GM11168 (cell line): ENCODE data around the gene SERPINA5.
"Not testable (repeated sequence)": the region's sequence is repeated elsewhere in the genome, so short reads cannot be mapped to it uniquely, and the experiment has no call there.

Source experiments
- in situ Hi-C: fragments of 300-500 bp; cut with MboI; formaldehyde crosslinking; loops from one replicate; pipeline ENCODE4 v1.12.0; 2022; ENCODE audit warnings: low sequenced_read_pairs; ENCODE audit not compliant: unreplicated experiment

The SERPINA5 gene

DNA sequence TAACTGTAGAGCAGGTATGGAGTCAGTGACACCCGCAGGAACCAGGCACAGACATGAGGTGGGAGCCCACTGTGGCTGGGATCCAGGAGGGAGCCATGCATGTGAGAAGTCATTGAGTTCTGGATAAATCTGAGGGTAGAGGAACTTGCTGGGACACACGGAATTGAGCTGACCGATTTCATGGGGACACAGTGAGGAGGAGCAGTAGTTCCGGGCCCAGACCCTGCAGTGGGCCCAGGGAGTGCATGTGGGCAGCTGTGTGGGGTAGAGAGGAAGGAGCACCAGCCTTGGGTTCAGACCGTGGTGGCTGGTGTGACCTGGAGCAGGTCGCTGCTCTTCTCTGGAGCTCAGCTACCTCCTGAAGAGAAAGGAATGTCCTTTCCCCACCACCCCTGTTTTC is 39.4 kb downstream of the SERPINA5 start:
- in situ Hi-C loops, result no loop called here

DNA sequence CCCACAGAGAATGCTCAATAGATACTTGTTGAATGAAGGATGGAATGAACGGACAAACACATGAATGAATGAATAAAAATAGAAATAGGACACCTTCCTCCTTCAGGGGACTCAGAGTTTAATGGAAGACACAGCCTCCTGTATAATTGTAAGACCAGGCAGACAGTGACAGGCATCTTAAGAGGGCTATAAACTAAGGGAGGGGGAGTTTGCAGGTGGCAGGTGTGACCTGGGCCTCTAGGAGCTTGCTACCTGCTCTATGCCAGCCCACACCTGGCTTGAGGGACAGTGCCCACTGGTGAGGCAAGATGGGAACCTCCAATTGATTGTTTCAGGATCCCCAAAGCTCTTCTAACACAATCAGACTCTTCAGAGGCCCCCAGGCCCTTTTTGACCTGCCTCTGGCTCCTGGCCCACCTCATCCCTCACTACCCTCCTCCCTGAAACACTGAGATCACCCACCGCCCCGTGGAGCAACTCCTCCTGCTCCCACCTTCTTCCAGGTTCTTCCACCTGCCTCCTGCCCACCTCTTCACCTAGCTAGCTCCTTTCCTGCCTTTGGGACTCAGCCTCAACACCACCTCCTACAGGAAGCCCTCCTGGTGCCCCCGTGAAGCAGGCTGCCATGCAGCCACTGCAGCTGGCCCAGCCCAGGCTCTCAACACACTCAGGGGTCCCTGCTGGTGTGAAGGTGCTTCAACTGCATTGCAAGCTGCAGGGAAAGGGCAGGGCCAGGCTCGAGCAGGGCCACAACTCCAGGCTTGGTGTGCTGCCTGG is 40.3 kb downstream of the SERPINA5 start:
- in situ Hi-C loops, result no loop called here

DNA sequence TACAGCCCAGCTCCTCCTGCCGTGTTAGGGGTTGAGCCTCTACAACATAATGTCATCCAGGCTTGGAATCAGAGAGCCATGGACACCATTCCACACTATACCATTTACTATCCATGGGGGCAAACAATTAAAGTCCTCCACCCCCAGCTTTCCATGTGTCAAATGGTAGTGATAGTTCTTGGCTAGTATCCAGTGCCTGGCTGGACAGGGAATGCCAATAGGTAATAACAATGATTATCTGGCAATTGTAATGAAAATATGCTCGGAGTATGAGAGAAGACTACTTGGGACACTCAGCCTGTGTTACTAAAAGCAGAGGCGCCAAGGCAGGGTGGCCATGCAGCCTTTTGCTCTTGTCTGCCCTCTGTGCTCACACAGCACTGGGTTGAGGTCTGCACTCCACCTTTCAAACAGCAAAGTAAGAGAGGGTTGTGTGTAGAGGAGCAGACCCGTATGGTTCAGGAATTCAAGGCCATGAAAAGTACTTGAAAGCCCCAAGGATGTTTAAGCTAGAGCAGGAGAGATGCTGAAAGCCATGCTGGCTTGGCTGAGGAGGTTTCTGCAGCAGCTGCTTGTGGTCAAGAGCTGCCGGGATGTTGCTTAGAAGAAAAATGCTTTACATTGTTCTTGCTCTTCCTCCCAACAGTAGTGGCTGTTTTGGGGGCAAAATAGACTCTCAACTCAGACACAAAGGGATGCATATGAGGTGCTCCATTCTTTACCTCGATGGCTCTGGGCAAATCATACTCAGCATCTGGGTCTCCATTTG is 41.6 kb downstream of the SERPINA5 start:
- in situ Hi-C loops, result no loop called here

DNA sequence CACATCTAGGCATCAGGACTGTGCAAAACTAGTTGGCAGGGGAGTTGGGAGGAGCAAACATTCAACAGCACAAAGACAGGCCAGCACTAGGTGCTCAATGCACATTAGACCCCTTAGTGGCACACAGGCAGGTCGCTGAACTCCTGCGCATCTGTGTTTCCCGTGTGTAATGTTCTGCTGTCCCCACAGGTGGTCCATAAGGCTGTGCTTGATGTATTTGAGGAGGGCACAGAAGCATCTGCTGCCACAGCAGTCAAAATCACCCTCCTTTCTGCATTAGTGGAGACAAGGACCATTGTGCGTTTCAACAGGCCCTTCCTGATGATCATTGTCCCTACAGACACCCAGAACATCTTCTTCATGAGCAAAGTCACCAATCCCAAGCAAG is 42.2 kb downstream of the SERPINA5 start:
- in situ Hi-C loops, result no loop called here

- in situ Hi-C loops, result no loop called here
Observed at GRCh38 chr14:94623856-94624499, 42.8 kb downstream of the SERPINA5 start.

DNA sequence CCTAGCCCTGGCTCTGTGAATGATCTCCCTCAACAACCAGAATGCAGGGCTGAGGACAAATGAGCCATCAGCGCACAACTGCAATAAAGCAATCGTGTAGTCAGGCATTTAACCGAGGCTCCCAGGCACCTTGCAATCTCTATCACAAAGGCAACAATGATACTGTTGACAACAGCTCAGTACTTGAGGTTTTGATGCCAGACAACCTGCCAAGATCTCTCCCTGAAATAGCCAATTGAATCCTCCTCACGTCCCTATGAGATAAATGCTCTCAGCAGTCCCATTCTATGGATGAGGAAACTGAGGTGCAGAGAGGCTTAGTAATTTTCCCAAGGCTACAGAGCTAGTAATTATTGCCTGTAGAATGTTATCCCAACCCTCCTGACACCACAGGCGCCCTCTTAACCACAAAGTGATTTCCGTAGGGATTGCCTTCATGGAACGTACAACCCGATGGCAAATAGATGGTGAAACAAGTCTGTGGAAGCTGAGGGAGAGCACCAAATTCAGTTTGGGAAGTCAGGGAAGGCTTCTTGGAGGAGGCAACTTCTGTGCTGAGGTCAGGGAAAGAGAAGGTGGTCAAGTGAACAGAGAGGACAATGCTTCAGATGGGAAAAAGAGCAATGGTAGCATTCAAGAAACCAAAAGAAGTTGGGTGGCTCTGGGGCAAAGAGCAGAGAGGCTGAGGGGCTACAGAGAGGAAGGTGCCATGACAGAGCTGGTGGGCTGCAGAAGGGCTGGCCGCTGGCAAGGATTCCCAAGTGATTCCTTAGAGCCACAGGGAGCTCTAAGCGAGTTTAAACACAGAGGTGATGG is 43.5 kb downstream of the SERPINA5 start:
- in situ Hi-C loops, result no loop called here

DNA sequence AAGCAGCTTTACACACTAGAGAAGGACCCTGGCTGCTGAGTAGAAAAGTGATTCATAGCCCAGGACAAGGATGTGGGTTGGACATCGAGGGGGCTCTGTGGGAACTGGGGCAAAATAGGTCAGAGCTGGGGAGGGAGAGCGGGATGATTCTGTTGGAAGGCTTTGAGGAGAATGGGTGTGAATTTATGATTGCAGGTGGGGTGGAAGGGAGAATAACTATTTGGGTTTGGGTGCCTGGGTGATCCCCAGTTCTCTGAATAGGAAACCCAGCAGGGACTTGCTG is 44.1 kb downstream of the SERPINA5 start:
- in situ Hi-C loops, result no loop called here

GRCh38 chr14:94628578-94628977 is 47.4 kb downstream of the SERPINA5 start:
- in situ Hi-C loops, result no loop called here

GRCh38 chr14:94630396-94630795 is 49.2 kb downstream of the SERPINA5 start:
- in situ Hi-C loops, result no loop called here

- in situ Hi-C loops, result no loop called here
Observed at GRCh38 chr14:94631050-94631449, 49.8 kb downstream of the SERPINA5 start.

DNA sequence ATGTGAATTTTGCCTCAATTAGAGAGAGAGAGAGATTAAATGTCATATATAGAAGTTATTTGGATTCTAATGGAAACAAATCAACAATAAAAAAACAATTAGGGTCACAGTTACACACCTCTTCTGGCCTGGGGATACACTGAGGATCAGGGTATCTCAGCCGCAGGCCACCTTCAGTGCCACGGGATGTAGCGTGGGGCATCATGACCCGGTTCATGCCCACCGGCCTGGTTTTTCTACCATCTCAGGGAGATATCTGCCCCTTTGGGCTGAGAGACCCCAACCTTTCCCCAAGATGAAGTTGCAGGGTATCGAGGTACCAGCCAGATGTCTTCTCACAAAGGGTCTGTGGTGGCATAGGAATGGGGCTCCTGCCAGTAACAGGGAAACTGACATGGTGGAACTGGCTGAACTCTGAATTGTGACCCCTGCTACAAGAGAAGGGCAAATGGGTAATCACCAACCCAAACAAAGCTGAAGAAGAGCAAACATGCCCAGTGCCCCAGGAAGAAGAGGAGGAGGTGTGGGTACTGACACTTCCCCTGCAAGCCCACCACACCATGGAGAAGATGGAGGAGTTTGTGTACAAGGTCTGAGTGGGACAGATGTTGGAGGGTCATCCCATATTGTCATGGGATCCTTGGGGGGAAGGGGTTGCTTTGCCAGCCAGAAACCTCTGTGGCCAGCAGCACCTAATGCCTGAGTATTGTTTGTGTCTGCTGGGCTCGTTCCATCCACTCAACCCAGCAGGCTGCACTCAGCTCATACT is 50.5 kb downstream of the SERPINA5 start:
- in situ Hi-C loops, result no loop called here

DNA sequence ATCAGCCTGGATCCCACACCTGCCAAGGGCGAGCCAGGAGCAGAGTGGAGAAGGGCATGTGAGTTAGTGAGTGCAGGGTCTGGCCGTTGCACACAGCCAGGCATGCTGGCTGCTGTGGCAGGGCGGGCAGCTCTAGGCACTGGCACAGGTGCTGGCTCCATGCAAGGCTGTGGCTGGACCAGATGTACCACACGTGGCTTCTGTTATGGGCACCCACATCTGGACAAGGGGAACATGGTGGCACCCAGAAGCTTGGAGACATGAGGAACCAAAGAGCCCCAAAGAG is 51.0 kb downstream of the SERPINA5 start:
- in situ Hi-C loops, result no loop called here

DNA sequence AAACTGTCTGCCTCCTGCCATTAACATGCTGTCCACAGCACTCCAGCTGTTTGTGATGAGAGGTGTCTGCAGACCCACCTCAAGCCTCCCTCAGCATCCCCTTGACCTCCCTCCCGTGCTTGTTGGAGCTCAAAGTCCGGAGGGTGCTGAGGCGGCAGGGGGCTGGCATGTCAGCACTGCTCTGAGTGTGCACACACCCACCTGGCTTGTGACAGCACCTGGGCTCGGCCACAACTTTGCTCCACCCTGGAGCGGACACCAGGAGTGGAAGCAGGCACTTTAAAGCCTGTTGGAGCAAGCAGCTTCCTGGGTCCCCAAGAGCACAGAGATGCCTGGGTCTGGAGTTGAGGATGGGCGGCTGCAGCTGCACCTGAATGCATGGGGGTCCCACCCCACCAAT is 51.9 kb downstream of the SERPINA5 start:
- in situ Hi-C loops, result no loop called here

- in situ Hi-C loops, result no loop called here
Observed at GRCh38 chr14:94635154-94635553, 53.9 kb downstream of the SERPINA5 start.

GRCh38 chr14:94636744-94637412 is 55.7 kb downstream of the SERPINA5 start:
- in situ Hi-C loops, result no loop called here

DNA sequence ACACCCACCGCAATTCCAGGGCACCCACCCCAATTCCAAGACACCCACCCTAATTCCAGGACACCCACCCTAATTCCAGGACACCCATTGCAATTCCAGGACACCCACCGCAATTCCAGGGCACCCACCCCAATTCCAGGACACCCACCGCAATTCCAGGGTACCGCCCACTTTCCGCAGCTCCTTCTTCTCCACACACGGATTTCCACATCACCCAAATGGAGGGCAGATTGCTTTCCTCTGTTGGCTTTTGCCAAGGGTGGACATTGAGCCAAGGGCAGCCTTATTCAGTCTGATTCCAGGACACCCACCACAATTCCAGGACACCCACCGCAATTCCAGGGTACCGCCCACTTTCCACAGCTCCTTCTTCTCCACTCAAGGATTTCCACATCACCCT is 56.6 kb downstream of the SERPINA5 start:
- in situ Hi-C loops, result not testable (repeated sequence)

- in situ Hi-C loops, result no loop called here
Observed at GRCh38 chr14:94638339-94638738, 57.1 kb downstream of the SERPINA5 start.

DNA sequence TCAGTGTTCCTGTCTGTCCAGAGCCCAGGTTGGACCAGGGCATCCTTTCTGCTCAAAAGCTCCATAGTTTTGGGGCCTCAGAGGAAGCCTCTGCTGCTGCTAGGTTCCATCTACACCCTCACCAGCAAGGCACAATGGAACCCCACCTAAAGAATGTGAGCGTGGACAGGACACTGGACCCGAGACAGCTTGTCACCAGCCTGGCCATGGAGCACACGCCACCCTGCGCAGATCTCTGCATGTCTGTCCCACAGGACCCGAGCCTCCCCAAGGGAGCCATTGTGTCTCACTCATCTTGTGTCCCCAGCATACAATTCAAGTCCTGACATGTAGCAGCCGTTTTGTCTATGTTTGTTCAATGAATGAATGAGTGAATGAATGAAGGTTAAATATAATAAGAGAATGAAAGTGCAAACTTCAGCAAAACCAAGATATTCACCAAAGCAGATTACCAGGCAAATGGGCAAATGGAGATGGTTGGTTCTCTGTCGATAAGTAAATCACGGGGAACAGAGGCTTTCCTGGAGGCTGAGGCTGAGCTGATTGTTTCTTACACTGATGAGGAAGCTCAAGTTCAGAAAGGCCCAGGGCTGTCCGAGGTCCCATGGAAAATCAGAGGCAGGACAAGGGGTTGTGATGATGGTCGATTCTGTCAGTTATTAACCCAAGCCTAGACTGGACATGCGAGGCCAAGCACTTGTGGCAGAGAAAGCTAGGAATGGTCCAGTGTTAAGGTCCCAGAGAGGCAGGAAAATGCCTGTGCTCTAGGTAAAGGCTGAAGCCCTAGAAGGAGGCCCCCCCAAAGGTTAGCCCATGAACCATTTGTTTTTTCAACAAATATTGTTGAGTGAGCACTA is 58.0 kb downstream of the SERPINA5 start:
- in situ Hi-C loops, result no loop called here
